ENCODE results near the gene TMEM116. TPM values are rescaled to one million over a fixed set of nuclear protein-coding genes. Genes with fewer than 3 reads are reported as not detected.

Gene TMEM116
- total RNA-seq, 1 experiment from 2014 or later, result 10.2 TPM

- ChIA-PET POLR2A (no interaction called here), CTCF (no interaction called here)
- no peak overlapping the region for H3K4me3 ChIP-seq (ENCODE audit: low read depth in 2 of 2, low read length in 2 of 2)
- intact Hi-C loops (cut with micrococcal nuclease; ENCODE audit: unreplicated experiment) (no loop called here), in situ Hi-C loops (cut with HindIII; ENCODE audit: low pct_unique_long_range_greater_than_20kb, low sequenced_read_pairs) (no loop called here)
- ATAC-seq, result no peak
- no TSS peak for BruUV-seq (replicated peaks)
- H3K27ac ChIP-seq (ENCODE audit: low read length), result no peak overlapping the region
- TF ChIP-seq CTCF (IDR thresholded peaks at IDR 0.05) (no peak), POLR2AphosphoS5 (IDR thresholded peaks at IDR 0.05; ENCODE audit: low read depth, low read length) (no peak), SIN3A (IDR thresholded peaks at IDR 0.05; ENCODE audit: borderline replicate concordance, insufficient read depth, low read depth, low read length) (no peak), TCF7L2 (IDR thresholded peaks at IDR 0.05; ENCODE audit: low read depth, low read length) (no peak)
- TF ChIP-seq, protein P1, sequence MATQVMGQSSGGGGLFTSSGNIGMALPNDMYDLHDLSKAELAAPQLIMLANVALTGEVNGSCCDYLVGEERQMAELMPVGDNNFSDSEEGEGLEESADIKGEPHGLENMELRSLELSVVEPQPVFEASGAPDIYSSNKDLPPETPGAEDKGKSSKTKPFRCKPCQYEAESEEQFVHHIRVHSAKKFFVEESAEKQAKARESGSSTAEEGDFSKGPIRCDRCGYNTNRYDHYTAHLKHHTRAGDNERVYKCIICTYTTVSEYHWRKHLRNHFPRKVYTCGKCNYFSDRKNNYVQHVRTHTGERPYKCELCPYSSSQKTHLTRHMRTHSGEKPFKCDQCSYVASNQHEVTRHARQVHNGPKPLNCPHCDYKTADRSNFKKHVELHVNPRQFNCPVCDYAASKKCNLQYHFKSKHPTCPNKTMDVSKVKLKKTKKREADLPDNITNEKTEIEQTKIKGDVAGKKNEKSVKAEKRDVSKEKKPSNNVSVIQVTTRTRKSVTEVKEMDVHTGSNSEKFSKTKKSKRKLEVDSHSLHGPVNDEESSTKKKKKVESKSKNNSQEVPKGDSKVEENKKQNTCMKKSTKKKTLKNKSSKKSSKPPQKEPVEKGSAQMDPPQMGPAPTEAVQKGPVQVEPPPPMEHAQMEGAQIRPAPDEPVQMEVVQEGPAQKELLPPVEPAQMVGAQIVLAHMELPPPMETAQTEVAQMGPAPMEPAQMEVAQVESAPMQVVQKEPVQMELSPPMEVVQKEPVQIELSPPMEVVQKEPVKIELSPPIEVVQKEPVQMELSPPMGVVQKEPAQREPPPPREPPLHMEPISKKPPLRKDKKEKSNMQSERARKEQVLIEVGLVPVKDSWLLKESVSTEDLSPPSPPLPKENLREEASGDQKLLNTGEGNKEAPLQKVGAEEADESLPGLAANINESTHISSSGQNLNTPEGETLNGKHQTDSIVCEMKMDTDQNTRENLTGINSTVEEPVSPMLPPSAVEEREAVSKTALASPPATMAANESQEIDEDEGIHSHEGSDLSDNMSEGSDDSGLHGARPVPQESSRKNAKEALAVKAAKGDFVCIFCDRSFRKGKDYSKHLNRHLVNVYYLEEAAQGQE (IDR thresholded peaks at IDR 0.05; ENCODE audit: insufficient read depth in 1 of 2, low read depth in 2 of 2, low read length in 1 of 2), result no peak
- no peaks in the 10 kb centered on the region for H3K4me1 ChIP-seq (ENCODE audit: control insufficient read depth, insufficient read depth, low read length)
- H3K36me3 ChIP-seq (ENCODE audit: control insufficient read depth, insufficient read depth, low read length), result no peaks in the 10 kb centered on the region
- DNase-seq (ENCODE audit: low read depth, low spot score), result no peak
- no peaks in the 10 kb centered on the region for H3K27me3 ChIP-seq (ENCODE audit: control insufficient read depth, insufficient read depth, low read length)
- no peaks in the 10 kb centered on the region; the same call in 1 of the 2 replicates for H3K9me3 ChIP-seq (ENCODE audit: control insufficient read depth, insufficient read depth, low read depth, low read length)
Observed at GRCh38 chr12:111976291-111976690, 36.7 kb downstream of the TMEM116 start.

- DNase-seq (ENCODE audit: low read depth, low spot score) (no peak), ATAC-seq (no peak)
- TF ChIP-seq SIN3A (IDR thresholded peaks at IDR 0.05; ENCODE audit: borderline replicate concordance, insufficient read depth, low read depth, low read length) (no peak), TCF7L2 (IDR thresholded peaks at IDR 0.05; ENCODE audit: low read depth, low read length) (no peak), POLR2AphosphoS5 (IDR thresholded peaks at IDR 0.05; ENCODE audit: low read depth, low read length) (no peak), CTCF (IDR thresholded peaks at IDR 0.05) (no peak)
- TF ChIP-seq, protein P1 (IDR thresholded peaks at IDR 0.05; ENCODE audit: insufficient read depth in 1 of 2, low read depth in 2 of 2, low read length in 1 of 2), result no peak
- intact Hi-C loops (cut with micrococcal nuclease; ENCODE audit: unreplicated experiment), result no loop called here
- ChIA-PET CTCF (no interaction called here), POLR2A (no interaction called here)
- no peaks in the 10 kb centered on the region for H3K36me3 ChIP-seq (ENCODE audit: control insufficient read depth, insufficient read depth, low read length)
- H3K27me3 ChIP-seq (ENCODE audit: control insufficient read depth, insufficient read depth, low read length), result no peaks in the 10 kb centered on the region
- BruUV-seq (replicated peaks), result no TSS peak
- no peak overlapping the region for H3K27ac ChIP-seq (ENCODE audit: low read length)
- peaks cover 3% of the 10 kb centered on the region; the same call in 1 of the 2 replicates for H3K9me3 ChIP-seq (ENCODE audit: control insufficient read depth, insufficient read depth, low read depth, low read length)
- no peak overlapping the region for H3K4me3 ChIP-seq (ENCODE audit: low read depth in 2 of 2, low read length in 2 of 2)
- in situ Hi-C loops (cut with HindIII; ENCODE audit: low pct_unique_long_range_greater_than_20kb, low sequenced_read_pairs), result no loop called here
- no peaks in the 10 kb centered on the region for H3K4me1 ChIP-seq (ENCODE audit: control insufficient read depth, insufficient read depth, low read length)
Observed at GRCh38 chr12:111975161-111975931, 37.6 kb downstream of the TMEM116 start.
